ENCODE measurements around the gene OSTC. TPM values are rescaled to one million over a fixed set of nuclear protein-coding genes. Genes with fewer than 3 reads are reported as not detected.

The OSTC gene
- total RNA-seq, 2 experiments from 2014 or later = 55.0 to 58.4 TPM

GRCh38 chr4:108681321-108681809 is 31.0 kb downstream of the OSTC start:
- no peaks in the 10 kb centered on the region for H3K9me3 Mint-ChIP-seq
- DNase-seq (no peak), ATAC-seq (ENCODE audit: low read depth) (no peak)
- peaks cover 3% of the 10 kb centered on the region for H3K27me3 Mint-ChIP-seq
- no peaks in the 10 kb centered on the region for H3K4me1 Mint-ChIP-seq
- POLR2A ChIA-PET = no interaction called here
- no peak overlapping the region for H3K27ac Mint-ChIP-seq
- no peak overlapping the region for H3K4me3 Mint-ChIP-seq
- peaks cover 4% of the 10 kb centered on the region for H3K36me3 Mint-ChIP-seq

DNA sequence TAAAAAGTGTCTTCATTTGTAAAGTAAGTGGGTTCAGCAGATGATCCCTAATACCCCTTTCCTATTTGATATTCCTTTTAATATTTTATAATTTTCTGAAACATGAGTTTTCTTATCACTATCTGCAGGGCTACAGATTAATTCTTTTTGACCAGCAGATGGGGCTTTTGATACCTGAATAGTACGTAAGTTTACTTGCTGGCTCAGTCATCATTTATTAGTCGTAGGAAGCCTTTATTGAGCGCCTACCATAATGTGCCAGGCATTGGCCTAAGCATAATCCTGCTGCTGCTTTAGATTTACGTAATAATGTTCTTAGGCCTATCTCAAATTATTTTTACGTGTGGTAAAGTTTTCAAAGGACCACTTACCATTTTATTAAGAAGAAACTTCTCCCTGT is 33.1 kb downstream of the OSTC start:
- POLR2A ChIA-PET = no interaction called here
- Mint-ChIP-seq H3K4me1 (peaks cover 3% of the 10 kb centered on the region), H3K27ac (no peak overlapping the region), H3K4me3 (no peak overlapping the region), H3K36me3 (peaks cover 2% of the 10 kb centered on the region), H3K27me3 (peaks cover 6% of the 10 kb centered on the region), H3K9me3 (peaks cover 2% of the 10 kb centered on the region)
- ATAC-seq (ENCODE audit: low read depth) = no peak
- no peak for DNase-seq

DNA sequence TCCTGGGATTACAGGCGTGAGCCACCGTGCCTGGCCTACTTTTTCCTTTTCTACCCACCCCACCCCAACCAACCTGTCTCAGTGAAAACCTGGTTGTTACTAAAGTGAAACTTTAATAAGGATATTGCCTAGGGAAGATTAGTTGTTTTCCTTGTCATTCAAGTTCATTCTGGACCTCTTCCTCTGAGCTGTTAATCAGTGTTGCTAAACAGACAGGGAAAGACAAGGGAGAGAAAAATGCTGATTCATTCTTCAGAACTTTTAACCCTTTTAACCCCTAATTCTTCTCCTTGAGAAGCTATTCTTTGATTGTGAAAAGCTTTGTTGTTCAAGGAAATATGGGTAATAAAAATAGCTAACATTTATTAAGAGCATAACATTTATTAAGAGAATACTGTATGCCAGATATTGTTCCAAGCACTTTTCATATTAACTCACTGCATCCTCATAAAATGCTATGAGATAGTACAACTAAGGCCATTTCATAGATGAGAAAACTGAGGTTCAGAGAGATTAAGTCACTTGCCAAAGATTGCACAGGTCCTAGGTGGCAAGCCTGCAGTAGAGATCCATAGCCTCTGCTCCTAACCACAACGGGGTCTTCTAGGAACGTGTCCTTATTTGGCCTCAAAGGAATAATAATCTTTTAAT is 34.8 kb downstream of the OSTC start:
- H3K36me3 Mint-ChIP-seq = peaks cover 2% of the 10 kb centered on the region
- no peak overlapping the region for H3K4me3 Mint-ChIP-seq
- DNase-seq (no peak), ATAC-seq (ENCODE audit: low read depth) (no peak)
- H3K4me1 Mint-ChIP-seq = peaks cover 3% of the 10 kb centered on the region
- H3K27ac Mint-ChIP-seq = no peak overlapping the region
- H3K9me3 Mint-ChIP-seq = peaks cover 2% of the 10 kb centered on the region
- POLR2A ChIA-PET = no interaction called here
- H3K27me3 Mint-ChIP-seq = peaks cover 9% of the 10 kb centered on the region

DNA sequence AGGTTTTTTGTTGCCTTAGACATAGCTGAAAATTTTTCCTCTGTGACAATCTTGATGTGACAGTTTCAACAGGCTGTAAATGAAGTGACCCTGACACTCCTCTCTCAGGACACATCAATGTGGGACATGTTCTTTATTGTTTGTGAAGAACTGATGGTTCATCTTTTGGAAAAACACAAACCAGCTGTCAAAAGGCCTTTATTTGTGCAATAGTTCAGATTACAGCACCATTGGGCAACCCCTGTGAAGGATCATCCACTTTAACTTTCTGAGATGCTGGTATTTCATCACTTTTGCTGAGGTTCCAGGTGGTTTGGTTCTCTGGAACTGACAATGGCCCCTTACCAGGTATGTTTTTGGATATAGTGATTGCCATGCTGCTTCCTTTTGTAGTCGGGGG is 40.3 kb downstream of the OSTC start:
- DNase-seq (no peak), ATAC-seq (ENCODE audit: low read depth) (no peak)
- peaks cover 3% of the 10 kb centered on the region for H3K4me1 Mint-ChIP-seq
- H3K36me3 Mint-ChIP-seq = no peaks in the 10 kb centered on the region
- H3K27ac Mint-ChIP-seq = no peak overlapping the region
- peaks cover 8% of the 10 kb centered on the region for H3K27me3 Mint-ChIP-seq
- no peak overlapping the region for H3K4me3 Mint-ChIP-seq
- POLR2A ChIA-PET = no interaction called here
- peaks cover 2% of the 10 kb centered on the region for H3K9me3 Mint-ChIP-seq

GRCh38 chr4:108693211-108693610 is 42.8 kb downstream of the OSTC start:
- Mint-ChIP-seq H3K36me3 (no peaks in the 10 kb centered on the region), H3K4me3 (no peak overlapping the region), H3K9me3 (no peaks in the 10 kb centered on the region), H3K27ac (no peak overlapping the region), H3K27me3 (peaks cover 5% of the 10 kb centered on the region), H3K4me1 (no peaks in the 10 kb centered on the region)
- ATAC-seq (ENCODE audit: low read depth) (no peak), DNase-seq (no peak)
- POLR2A ChIA-PET = no interaction called here

DNA sequence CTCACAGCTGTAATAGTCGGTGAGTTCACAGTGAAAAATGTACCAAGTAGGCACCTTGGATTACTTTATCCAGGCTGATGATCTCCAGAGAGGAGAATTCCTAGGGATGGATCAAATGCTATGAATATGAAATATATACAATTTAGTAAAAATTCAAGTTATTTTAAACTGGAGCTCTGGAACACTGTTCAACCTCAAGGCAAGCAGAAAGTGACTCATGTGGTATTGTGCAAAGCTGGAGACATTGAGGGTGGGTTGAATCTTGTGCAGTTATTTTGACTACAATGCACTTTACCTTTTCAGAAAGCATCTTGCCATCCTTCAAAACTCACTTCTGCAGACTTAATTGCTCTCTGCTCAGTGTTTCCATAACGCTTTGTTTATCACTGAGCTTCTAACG is 43.4 kb downstream of the OSTC start:
- Mint-ChIP-seq H3K27ac (no peak overlapping the region), H3K9me3 (no peaks in the 10 kb centered on the region), H3K36me3 (no peaks in the 10 kb centered on the region), H3K4me3 (no peak overlapping the region), H3K4me1 (no peaks in the 10 kb centered on the region), H3K27me3 (peaks cover 5% of the 10 kb centered on the region)
- POLR2A ChIA-PET = no interaction called here
- ATAC-seq (ENCODE audit: low read depth) (no peak), DNase-seq (no peak)

DNA sequence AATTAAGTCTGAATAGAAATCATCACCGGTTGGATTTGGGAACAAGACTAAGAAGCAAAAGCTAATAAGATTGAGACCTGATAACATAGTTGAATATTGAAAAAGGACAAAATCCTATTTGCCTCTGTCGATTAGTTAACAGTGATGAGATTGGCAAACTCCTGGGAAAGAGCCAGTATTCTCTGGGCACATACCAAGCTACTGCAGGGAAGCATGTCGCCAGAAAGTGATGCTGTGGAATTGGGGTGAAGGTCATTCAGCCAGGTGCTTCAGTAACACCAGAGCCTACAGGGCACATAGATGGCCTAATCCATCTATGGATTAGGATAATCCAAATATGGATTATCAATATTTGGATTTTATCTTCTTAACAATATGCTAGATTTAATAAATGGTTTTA is 44.0 kb downstream of the OSTC start:
- ATAC-seq (ENCODE audit: low read depth) = no peak
- no peak for DNase-seq
- Mint-ChIP-seq H3K4me1 (no peaks in the 10 kb centered on the region), H3K9me3 (no peaks in the 10 kb centered on the region), H3K36me3 (no peaks in the 10 kb centered on the region), H3K4me3 (no peak overlapping the region), H3K27ac (no peak overlapping the region), H3K27me3 (peaks cover 5% of the 10 kb centered on the region)
- POLR2A ChIA-PET = no interaction called here

DNA sequence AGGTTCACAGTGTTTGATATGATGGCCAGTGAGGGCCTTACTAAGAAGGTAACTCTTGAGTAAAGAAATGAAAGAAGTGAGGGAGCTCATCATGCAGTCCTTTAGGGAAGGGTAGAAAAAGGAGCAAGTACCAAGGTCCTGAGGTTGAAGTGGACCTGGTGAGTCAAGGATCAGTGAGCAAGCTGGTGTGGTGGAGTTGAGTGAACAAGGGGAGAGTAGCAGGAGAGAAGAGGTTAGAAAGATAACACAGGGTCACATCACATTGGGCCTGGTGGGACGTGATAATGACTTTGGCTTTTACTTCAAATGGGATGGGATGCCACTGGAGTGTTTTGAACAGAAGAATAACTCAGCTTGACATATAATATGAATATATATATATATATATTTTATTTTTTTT is 44.7 kb downstream of the OSTC start:
- H3K36me3 Mint-ChIP-seq = no peaks in the 10 kb centered on the region
- no peaks in the 10 kb centered on the region for H3K9me3 Mint-ChIP-seq
- POLR2A ChIA-PET = no interaction called here
- ATAC-seq (ENCODE audit: low read depth) (no peak), DNase-seq (no peak)
- no peak overlapping the region for H3K27ac Mint-ChIP-seq
- H3K4me1 Mint-ChIP-seq = no peaks in the 10 kb centered on the region
- no peak overlapping the region for H3K4me3 Mint-ChIP-seq
- peaks cover 3% of the 10 kb centered on the region for H3K27me3 Mint-ChIP-seq

GRCh38 chr4:108696160-108696559 is 45.8 kb downstream of the OSTC start:
- peaks cover 2% of the 10 kb centered on the region for H3K27me3 Mint-ChIP-seq
- H3K4me1 Mint-ChIP-seq = no peaks in the 10 kb centered on the region
- ATAC-seq (ENCODE audit: low read depth) (no peak), DNase-seq (no peak)
- no peak overlapping the region for H3K4me3 Mint-ChIP-seq
- H3K27ac Mint-ChIP-seq = no peak overlapping the region
- no peaks in the 10 kb centered on the region for H3K36me3 Mint-ChIP-seq
- H3K9me3 Mint-ChIP-seq = no peaks in the 10 kb centered on the region
- POLR2A ChIA-PET = no interaction called here

- no peak overlapping the region for H3K27ac Mint-ChIP-seq
- no peak for DNase-seq
- POLR2A ChIA-PET = no interaction called here
- no peaks in the 10 kb centered on the region for H3K27me3 Mint-ChIP-seq
- no peak overlapping the region for H3K4me3 Mint-ChIP-seq
- H3K36me3 Mint-ChIP-seq = no peaks in the 10 kb centered on the region
- H3K9me3 Mint-ChIP-seq = no peaks in the 10 kb centered on the region
- peaks cover 14% of the 10 kb centered on the region for H3K4me1 Mint-ChIP-seq
- no peak for ATAC-seq (ENCODE audit: low read depth)
Observed at GRCh38 chr4:108700081-108700757, 49.8 kb downstream of the OSTC start.

DNA sequence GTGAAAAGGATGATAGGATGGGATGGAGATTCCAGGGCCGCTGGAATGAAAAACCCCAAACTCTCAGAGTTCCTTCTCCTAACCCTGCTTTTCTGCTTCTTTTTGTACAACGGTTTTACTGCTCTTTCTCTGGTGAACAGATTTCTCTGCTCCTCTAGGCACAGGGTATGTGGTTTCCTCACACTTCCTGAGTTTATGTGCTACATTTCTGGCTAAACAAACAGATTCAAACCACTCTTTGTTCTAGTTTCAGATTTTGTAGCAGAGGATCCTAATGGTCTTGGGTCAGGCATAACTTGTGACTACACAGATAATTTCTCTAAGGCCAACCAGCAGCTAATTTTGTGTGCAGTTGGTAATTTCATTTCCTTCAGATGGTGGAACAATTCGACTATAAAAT is 52.6 kb downstream of the OSTC start:
- Mint-ChIP-seq H3K36me3 (no peaks in the 10 kb centered on the region), H3K27me3 (no peaks in the 10 kb centered on the region), H3K4me3 (peak overlapping the region; percentile 17), H3K9me3 (no peaks in the 10 kb centered on the region), H3K4me1 (peaks cover 14% of the 10 kb centered on the region), H3K27ac (no peak overlapping the region)
- no peak for DNase-seq
- POLR2A ChIA-PET = no interaction called here
- peak; percentile 74 for ATAC-seq (ENCODE audit: low read depth)

DNA sequence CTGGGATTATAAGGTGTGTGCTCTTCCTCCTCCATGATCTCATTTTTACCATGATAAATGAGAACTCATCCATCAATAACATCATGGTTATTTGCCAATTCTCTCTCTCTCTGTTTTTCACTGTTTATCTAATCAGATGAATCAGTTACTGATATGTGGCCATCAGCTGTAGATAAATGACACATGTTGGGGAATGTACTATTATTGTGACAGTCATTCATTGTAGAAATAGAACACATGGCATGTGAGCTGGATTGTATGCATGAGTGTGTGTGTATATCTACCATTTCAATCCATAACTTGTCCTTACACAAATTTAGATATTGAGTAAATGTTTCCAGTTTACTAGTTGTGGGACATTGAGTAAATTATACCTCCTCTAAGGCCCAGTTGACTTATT is 53.0 kb downstream of the OSTC start:
- peaks cover 14% of the 10 kb centered on the region for H3K4me1 Mint-ChIP-seq
- no peak overlapping the region for H3K4me3 Mint-ChIP-seq
- no peaks in the 10 kb centered on the region for H3K36me3 Mint-ChIP-seq
- POLR2A ChIA-PET = no interaction called here
- DNase-seq = no peak
- no peaks in the 10 kb centered on the region for H3K27me3 Mint-ChIP-seq
- ATAC-seq (ENCODE audit: low read depth) = peak; percentile 26
- H3K27ac Mint-ChIP-seq = no peak overlapping the region
- no peaks in the 10 kb centered on the region for H3K9me3 Mint-ChIP-seq

GRCh38 chr4:108703966-108704365 is 53.6 kb downstream of the OSTC start:
- H3K36me3 Mint-ChIP-seq = no peaks in the 10 kb centered on the region
- POLR2A ChIA-PET = no interaction called here
- H3K4me3 Mint-ChIP-seq = no peak overlapping the region
- H3K27me3 Mint-ChIP-seq = no peaks in the 10 kb centered on the region
- H3K27ac Mint-ChIP-seq = no peak overlapping the region
- no peaks in the 10 kb centered on the region for H3K9me3 Mint-ChIP-seq
- DNase-seq (no peak), ATAC-seq (ENCODE audit: low read depth) (no peak)
- peaks cover 14% of the 10 kb centered on the region for H3K4me1 Mint-ChIP-seq

- no peak for DNase-seq
- Mint-ChIP-seq H3K27ac (no peak overlapping the region), H3K36me3 (no peaks in the 10 kb centered on the region), H3K9me3 (no peaks in the 10 kb centered on the region), H3K4me3 (no peak overlapping the region), H3K4me1 (peaks cover 14% of the 10 kb centered on the region), H3K27me3 (no peaks in the 10 kb centered on the region)
- POLR2A ChIA-PET = no interaction called here
- no peak for ATAC-seq (ENCODE audit: low read depth)
Observed at GRCh38 chr4:108706289-108706688, 55.9 kb downstream of the OSTC start.
